GM23338 (cell line): Measurements from ENCODE around the gene PPP1R16B. TPM values are rescaled to one million over a fixed set of nuclear protein-coding genes. Genes with fewer than 3 reads are reported as not detected.

Source experiments
- ATAC-seq: fragments of 200-7000 bp; cut with Tn5 transposase; 3 replicates; pipeline ENCODE4 v1.9.1; 2020
- DNase-seq: peaks from one replicate; pipeline ENCODE4 v3.0.0-alpha.2; 2015; ENCODE audit warnings: low spot score
- H2AFZ ChIP-seq: fragments of 200-600 bp; sonication (generic); 2 replicates; pipeline ENCODE4 v1.8.0; 2016; ENCODE audit warnings: antibody characterized with exemption, mild to moderate bottlenecking, moderate library complexity
- H3F3A ChIP-seq: fragments of 200-600 bp; sonication (generic); replicated peaks from 2 replicates; pipeline ENCODE4 v1.8.0; 2017; ENCODE audit warnings: antibody characterized with exemption, mixed run types, low read depth
- H3K27ac ChIP-seq: fragments of 200-600 bp; sonication (generic); 2 replicates; pipeline ENCODE4 v1.6.1; 2016; ENCODE audit warnings: low read depth
- H3K27me3 ChIP-seq: fragments of 200-600 bp; sonication (generic); 2 replicates; pipeline ENCODE4 v1.8.0; 2016; ENCODE audit warnings: mild to moderate bottlenecking, mixed run types, moderate library complexity; ENCODE audit not compliant: insufficient read depth
- H3K36me3 ChIP-seq: fragments of 200-600 bp; sonication (generic); 2 replicates; pipeline ENCODE4 v1.8.0; 2016; ENCODE audit warnings: mild to moderate bottlenecking; ENCODE audit not compliant: insufficient read depth
- H3K4me1 ChIP-seq: fragments of 200-600 bp; sonication (generic); 2 replicates; pipeline ENCODE4 v1.8.0; 2016; ENCODE audit warnings: mild to moderate bottlenecking, moderate library complexity; ENCODE audit not compliant: insufficient read depth
- H3K4me2 ChIP-seq: fragments of 200-600 bp; sonication (generic); 2 replicates; pipeline ENCODE4 v1.7.1; 2017; ENCODE audit warnings: mixed run types
- H3K4me3 ChIP-seq: fragments of 200-600 bp; sonication (generic); 2 replicates; pipeline ENCODE4 v1.6.1; 2016; ENCODE audit warnings: mixed run types
- H3K79me2 ChIP-seq: fragments of 200-600 bp; sonication (generic); replicated peaks from 2 replicates; pipeline ENCODE4 v1.8.0; 2017; ENCODE audit warnings: mild to moderate bottlenecking; ENCODE audit not compliant: insufficient read depth
- H3K9me2 ChIP-seq: fragments of 200-600 bp; sonication (generic); 2 replicates; pipeline ENCODE4 v1.8.0; 2017; ENCODE audit not compliant: insufficient read depth
- H4K20me1 ChIP-seq: fragments of 200-600 bp; sonication (generic); replicated peaks from 2 replicates; pipeline ENCODE4 v1.8.0; 2017; ENCODE audit warnings: mild to moderate bottlenecking; ENCODE audit not compliant: insufficient read depth
- H3K27ac Mint-ChIP-seq: 2 replicates; pipeline ENCODE4 v1.8.0; 2020; ENCODE audit warnings: inconsistent platforms, mild to moderate bottlenecking, moderate library complexity, mixed read lengths
- H3K27me3 Mint-ChIP-seq: 3 replicates; pipeline ENCODE4 v1.8.0; 2022; ENCODE audit warnings: low read depth, mild to moderate bottlenecking, moderate library complexity, mixed read lengths, inconsistent platforms; ENCODE audit not compliant: insufficient read depth, poor library complexity
- H3K36me3 Mint-ChIP-seq: 3 replicates; pipeline ENCODE4 v1.8.0; 2021; ENCODE audit warnings: low read depth, mild to moderate bottlenecking, inconsistent platforms, moderate library complexity, mixed read lengths
- H3K4me1 Mint-ChIP-seq: 3 replicates; pipeline ENCODE4 v1.8.0; 2020; ENCODE audit warnings: mild to moderate bottlenecking, inconsistent platforms, mixed read lengths
- H3K4me3 Mint-ChIP-seq: 3 replicates; pipeline ENCODE4 v1.8.0; 2021; ENCODE audit warnings: moderate library complexity, mild to moderate bottlenecking, inconsistent platforms, mixed read lengths
- H3K9me3 Mint-ChIP-seq: 3 replicates; pipeline ENCODE4 v1.8.0; 2020; ENCODE audit warnings: moderate library complexity, mild to moderate bottlenecking, inconsistent platforms, mixed read lengths
- CTCF ChIP-seq, 2 experiments: fragments of 200-600 bp in 1 of 2; sonication (generic) in 1 of 2; conservative IDR thresholded peaks; 2 replicates each; pipeline versions ENCODE4 v1.5.1 to v1.6.1; 2016 to 2017; ENCODE audit warnings: antibody characterized with exemption in 2 of 2, low read depth in 2 of 2, mild to moderate bottlenecking in 2 of 2, moderate library complexity in 1 of 2
- ETS1 ChIP-seq: IDR thresholded peaks from 2 replicates; pipeline ENCODE4 v1.6.1; 2016; ENCODE audit warnings: antibody characterized with exemption
- EZH2 ChIP-seq: fragments of 200-600 bp; sonication (generic); IDR thresholded peaks from one replicate; pipeline ENCODE4 v1.8.0; 2017; ENCODE audit warnings: antibody characterized with exemption, mild to moderate bottlenecking, low read depth; ENCODE audit not compliant: unreplicated experiment
- EZH2phosphoT487 ChIP-seq: fragments of 200-600 bp; sonication (generic); IDR thresholded peaks from one replicate; pipeline ENCODE4 v1.8.1; 2018; ENCODE audit warnings: antibody characterized with exemption; ENCODE audit not compliant: unreplicated experiment
- JUNB ChIP-seq: IDR thresholded peaks from one replicate; pipeline ENCODE4 v1.6.1; 2016; ENCODE audit warnings: antibody characterized with exemption; ENCODE audit not compliant: unreplicated experiment
- NANOG ChIP-seq: IDR thresholded peaks from 2 replicates; pipeline ENCODE4 v1.6.1; 2016; ENCODE audit warnings: antibody characterized with exemption, borderline replicate concordance
- POLR2AphosphoS5 ChIP-seq: IDR thresholded peaks from 2 replicates; pipeline ENCODE4 v1.6.1; 2016; ENCODE audit warnings: antibody characterized with exemption, low read depth
- REST ChIP-seq: IDR thresholded peaks from one replicate; pipeline ENCODE4 v1.6.1; 2018; ENCODE audit warnings: antibody characterized with exemption; ENCODE audit not compliant: unreplicated experiment
- STAT1 ChIP-seq: IDR thresholded peaks from one replicate; pipeline ENCODE4 v1.6.1; 2016; ENCODE audit warnings: antibody characterized with exemption; ENCODE audit not compliant: unreplicated experiment
- ZNF114 ChIP-seq: fragments of 250-450 bp; sonication (Bioruptor Pico); IDR thresholded peaks from 2 replicates; pipeline ENCODE4 v1.5.0; 2020; ENCODE audit warnings: mild to moderate bottlenecking, moderate library complexity
- ZNF331 ChIP-seq: fragments of 250-450 bp; sonication (Bioruptor Pico); IDR thresholded peaks from 2 replicates; pipeline ENCODE4 v1.5.0; 2020; ENCODE audit warnings: low read depth, mild to moderate bottlenecking, moderate library complexity
- ZNF462 ChIP-seq: fragments of 250-450 bp; sonication (Bioruptor Pico); IDR thresholded peaks from 2 replicates; pipeline ENCODE4 v1.5.0; 2020; ENCODE audit warnings: mild to moderate bottlenecking, moderate library complexity
- polyA plus RNA-seq: library from polyadenylated mRNA; unstranded; fragments of >200 nt; fragmentation: Nextera tagmentation; extraction: Ambion mirVana; gene quantifications from 2 replicates; pipeline ENCODE4 v1.2.1, GENCODE V29; 2016
- total RNA-seq: library from RNA; depleted of rRNA; stranded (reverse); fragments of >200 nt; shearing (Covaris generic); gene quantifications from 2 replicates; pipeline ENCODE4 v1.2.3, GENCODE V29; 2014

The PPP1R16B gene
- total and polyA plus RNA-seq, 2 experiments from 2014 or later: 1.6 to 11.5 TPM

- peaks cover 1% of the 10 kb centered on the region for H3K27me3 Mint-ChIP-seq
- no peak for DNase-seq
- no peaks in the 10 kb centered on the region for H3K9me3 Mint-ChIP-seq
- H3K4me1 ChIP-seq: 0 out of 2 replicates have a peak, but pooled peaks cover under 1% of the 10 kb centered on the region
- H3K4me3 Mint-ChIP-seq: no peak overlapping the region
- H2AFZ ChIP-seq: no peak overlapping the region
- no peak overlapping the region for H3K4me2 ChIP-seq
- H3K9me2 ChIP-seq: no peaks in the 10 kb centered on the region
- TF ChIP-seq JUNB: no peak
- no peak for TF ChIP-seq STAT1
- TF ChIP-seq ZNF331 (CRISPR knock-in tag): no peak
- TF ChIP-seq ETS1: no peak
- no peak for TF ChIP-seq CTCF (conservative IDR thresholded peaks at IDR 0.05; ENCODE audit: low read depth in 2 of 2)
- TF ChIP-seq REST: no peak
- no peak for TF ChIP-seq EZH2phosphoT487
- TF ChIP-seq NANOG: no peak
- no peak for TF ChIP-seq ZNF114 (CRISPR knock-in tag)
- TF ChIP-seq POLR2AphosphoS5: no peak
- no peak for TF ChIP-seq ZNF462 (CRISPR knock-in tag)
- no peak for TF ChIP-seq EZH2
- no peaks in the 10 kb centered on the region for H3F3A ChIP-seq
- no peak overlapping the region for H3K27ac ChIP-seq
- H4K20me1 ChIP-seq: no peaks in the 10 kb centered on the region
- no peak overlapping the region for H3K4me3 ChIP-seq
- ATAC-seq: no peak
- H3K4me1 Mint-ChIP-seq: peaks cover 7% of the 10 kb centered on the region; the same call in 2 of the 3 replicates
- no peak overlapping the region for H3K27ac Mint-ChIP-seq
- H3K36me3 Mint-ChIP-seq: no peaks in the 10 kb centered on the region
- H3K27me3 ChIP-seq: no peaks in the 10 kb centered on the region
- no peaks in the 10 kb centered on the region for H3K79me2 ChIP-seq
- H3K36me3 ChIP-seq: no peaks in the 10 kb centered on the region
These were observed 42.3 kb downstream of the PPP1R16B start for GRCh38 chr20:38847840-38848239.
